K562 (cell line): ENCODE results near the gene MTOR. TPM values are rescaled to one million over a fixed set of nuclear protein-coding genes. Genes with fewer than 3 reads are reported as not detected.

ENCODE experiments used
- ARID2 ChIP-seq: fragments of 450-650 bp; IDR thresholded peaks from 2 replicates; pipeline ENCODE4 v1.6.1; 2017; ENCODE audit warnings: antibody characterized with exemption, mild to moderate bottlenecking
- ARID4B ChIP-seq: sonication (generic); formaldehyde crosslinking; IDR thresholded peaks from 2 replicates; pipeline ENCODE4 v1.8.0; 2022; ENCODE audit warnings: mild to moderate bottlenecking, missing genetic modification reagents
- CEBPG ChIP-seq, 3 experiments: fragments of 200-800 bp in 1 of 3; sonication (Bioruptor generic) in 1 of 3; sonication (generic) in 1 of 3; formaldehyde crosslinking in 1 of 3; IDR thresholded peaks in 2 of 3; conservative IDR thresholded peaks in 1 of 3; 2 replicates each; pipeline versions ENCODE4 v1.6.1 to v1.8.0; 2016 to 2022; ENCODE audit warnings: missing compliant biosample characterization in 2 of 3, missing genetic modification characterization in 2 of 3, mild to moderate bottlenecking in 1 of 3, missing genetic modification reagents in 1 of 3
- EP400 ChIP-seq: fragments of 450-650 bp; IDR thresholded peaks from 2 replicates; pipeline ENCODE4 v1.6.1; 2017; ENCODE audit warnings: antibody characterized with exemption, mild to moderate bottlenecking, moderate library complexity
- GABPB1 ChIP-seq: sonication (generic); formaldehyde crosslinking; IDR thresholded peaks from 2 replicates; pipeline ENCODE4 v1.8.0; 2022; ENCODE audit warnings: mild to moderate bottlenecking, missing genetic modification reagents
- HMG20A ChIP-seq: fragments of 450-650 bp; formaldehyde crosslinking; conservative IDR thresholded peaks from 2 replicates; pipeline ENCODE4 v1.4.0; 2020; ENCODE audit warnings: mild to moderate bottlenecking, mixed read lengths
- JUND ChIP-seq, 2 experiments: IDR thresholded peaks; 2 replicates in 1 of 2; 3 replicates in 1 of 2; pipeline ENCODE4 v1.6.1; 2011; ENCODE audit warnings: borderline replicate concordance in 2 of 2, low read depth in 2 of 2, low read length in 2 of 2, improper control_type of control experiment in 1 of 2, missing biosample characterization in 1 of 2, missing genetic modification characterization in 1 of 2, missing genetic modification reagents in 1 of 2
- NBN ChIP-seq: fragments of 450-650 bp; IDR thresholded peaks from 2 replicates; pipeline ENCODE4 v1.6.1; 2016; ENCODE audit warnings: low read depth, mild to moderate bottlenecking
- NELFE ChIP-seq: IDR thresholded peaks from 2 replicates; pipeline ENCODE4 v1.6.1; 2011; ENCODE audit warnings: mild to moderate bottlenecking; ENCODE audit not compliant: insufficient read depth, insufficient read length
- NR1H2 ChIP-seq: sonication (generic); formaldehyde crosslinking; IDR thresholded peaks from 2 replicates; pipeline ENCODE4 v1.4.0; 2020; ENCODE audit warnings: mild to moderate bottlenecking, missing genetic modification reagents
- POLR2G ChIP-seq: fragments of 200-400 bp; formaldehyde crosslinking; IDR thresholded peaks from 2 replicates; pipeline ENCODE4 v1.6.1; 2017; ENCODE audit warnings: low read depth, mild to moderate bottlenecking, antibody characterized with exemption, low read length, moderate library complexity
- PRPF4 ChIP-seq: fragments of 200-400 bp; formaldehyde crosslinking; IDR thresholded peaks from one replicate; pipeline ENCODE4 v1.6.1; 2017; ENCODE audit warnings: low read length, low read depth, mild to moderate bottlenecking; ENCODE audit not compliant: insufficient read depth, poor library complexity, severe bottlenecking
- RBBP5 ChIP-seq: fragments of 200-600 bp; sonication (generic); IDR thresholded peaks from 2 replicates; pipeline ENCODE4 v1.6.1; 2012; ENCODE audit warnings: borderline replicate concordance, mild to moderate bottlenecking, low read length, control low read depth, inconsistent platforms; ENCODE audit not compliant: insufficient read depth, poor library complexity, severe bottlenecking
- SNIP1 ChIP-seq: fragments of 450-650 bp; IDR thresholded peaks from 2 replicates; pipeline ENCODE4 v1.7.1; 2017; ENCODE audit warnings: low read depth, mild to moderate bottlenecking
- TAF15 ChIP-seq: fragments of 200-400 bp; formaldehyde crosslinking; IDR thresholded peaks from 2 replicates; pipeline ENCODE4 v1.6.1; 2017; ENCODE audit warnings: mild to moderate bottlenecking, low read depth, low read length, moderate library complexity
- ZNF12 ChIP-seq: sonication (generic); formaldehyde crosslinking; IDR thresholded peaks from 2 replicates; pipeline ENCODE4 v1.4.0; 2020; ENCODE audit warnings: mild to moderate bottlenecking, missing genetic modification reagents
- ZNF24 ChIP-seq: fragments of 450-650 bp; IDR thresholded peaks from 2 replicates; pipeline ENCODE4 v1.6.1; 2016
- ZNF408 ChIP-seq: fragments of 250-450 bp; sonication (Bioruptor Pico); IDR thresholded peaks from 2 replicates; pipeline ENCODE4 v1.4.0; 2020; ENCODE audit warnings: low read depth, mild to moderate bottlenecking, moderate library complexity
- ZNF511 ChIP-seq: sonication (generic); formaldehyde crosslinking; IDR thresholded peaks from 2 replicates; pipeline ENCODE4 v1.8.0; 2022; ENCODE audit warnings: mild to moderate bottlenecking, missing genetic modification reagents
- ZNF583 ChIP-seq: fragments of 250-450 bp; sonication (Bioruptor Pico); IDR thresholded peaks from 2 replicates; pipeline ENCODE4 v1.4.0; 2020
- ZNF644 ChIP-seq: fragments of 200-800 bp; sonication (Bioruptor generic); IDR thresholded peaks from 2 replicates; pipeline ENCODE4 v1.6.1; 2016; ENCODE audit warnings: low read depth, missing genetic modification characterization, missing compliant biosample characterization
- polyA plus RNA-seq, 8 experiments: library from polyadenylated mRNA; depleted of rRNA in 4 of 8; stranded (reverse) in 5 of 8; unstranded in 3 of 8; fragments of >200 nt; fragmentation: Nextera tagmentation in 2 of 8; fragmentation: Illumina TruSeq in 1 of 8; extraction: Ambion mirVana in 2 of 8; extraction: Trizol in 1 of 8; gene quantifications; 2 replicates each; pipeline versions ENCODE4 v1.2.1 to v1.2.3, GENCODE V29; 2011 to 2014; ENCODE audit warnings: inconsistent platforms in 1 of 8, missing spikeins in 1 of 8
- total RNA-seq, 7 experiments: library from RNA; depleted of rRNA in 6 of 7; stranded (reverse); fragments of >200 nt in 6 of 7; fragmentation: Illumina TruSeq in 2 of 7; extraction: Trizol in 2 of 7; gene quantifications; 2 replicates each; pipeline versions ENCODE4 v1.2.1 to v1.2.3, GENCODE V29; 2011 to 2021; ENCODE audit warnings: low replicate concordance in 1 of 7

Gene MTOR
- total and polyA plus RNA-seq, 9 of the 15 experiments (the other 6 are each of a cell fraction or from before 2014, with no cell fraction given): 11.4 to 71.4 (median 52.2) TPM

DNA sequence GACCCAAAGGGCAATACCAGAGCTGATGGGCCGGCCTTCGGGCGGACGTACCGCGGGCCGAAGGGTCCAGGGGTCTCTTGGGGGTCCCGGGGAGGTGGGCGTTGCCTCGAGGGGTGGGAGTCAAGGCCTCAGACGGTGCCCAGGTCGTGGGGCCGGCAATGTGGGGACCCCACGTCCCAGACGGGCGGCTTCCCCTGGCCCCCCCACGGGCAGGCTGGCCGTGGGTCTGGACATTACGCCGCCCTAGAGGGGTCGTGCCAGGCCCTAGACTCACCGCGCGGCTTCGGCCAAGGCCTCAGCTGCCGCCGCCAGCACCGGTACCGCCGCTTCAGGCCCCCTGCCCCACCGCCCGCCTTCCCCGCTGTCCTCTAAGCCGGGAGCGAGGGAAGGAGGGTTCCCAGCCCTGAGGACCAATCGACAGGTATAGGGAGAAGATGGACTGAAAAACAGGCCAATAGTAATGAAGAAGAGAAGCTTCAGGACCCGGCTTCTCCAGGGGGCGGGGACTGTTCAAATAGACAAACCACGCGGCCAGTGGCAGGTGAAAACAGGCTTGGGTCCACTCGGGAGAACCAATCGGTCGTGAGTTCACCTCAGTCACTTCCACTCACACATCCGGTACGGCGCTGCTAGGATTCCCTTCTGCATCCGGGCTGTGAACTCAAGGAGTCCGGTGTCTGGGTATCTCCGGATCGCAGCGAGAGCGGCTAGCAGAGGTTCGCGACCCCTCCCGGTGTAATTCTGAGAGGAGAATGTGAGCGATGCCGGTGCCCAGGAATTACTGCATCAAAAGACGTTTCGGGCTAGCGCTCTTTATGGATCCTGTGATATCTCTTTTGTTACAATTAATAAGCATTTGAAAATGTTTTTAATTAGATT is at the start of gene MTOR (continued):
- TF ChIP-seq ARID4B (CRISPR knock-in tag) (peak; percentile 85), NBN (no peak), JUND (IDR thresholded peaks at IDR 0.05; ENCODE audit: borderline replicate concordance, low read depth, low read length) (peak; percentile 77), JUND (tag; IDR thresholded peaks at IDR 0.05; ENCODE audit: borderline replicate concordance, low read depth, low read length) (no peak; the same call in 2 of the 3 replicates), EP400 (peak; percentile 81), SNIP1 (no peak), NR1H2 (CRISPR knock-in tag) (no peak), GABPB1 (CRISPR knock-in tag) (peak; percentile 98), POLR2G (peak; percentile 93), TAF15 (no peak), ZNF12 (no peak), HMG20A (CRISPR knock-in tag) (no peak), ZNF583 (CRISPR knock-in tag) (0 out of 2 replicates have a peak, but pooled peaks have one; percentile 29), PRPF4 (no peak), ZNF644 (tag) (no peak), RBBP5 (peak; percentile 92), ARID2 (no peak), ZNF511 (CRISPR knock-in tag) (peak; percentile 77; the same call in 1 of the 2 replicates), CEBPG (CRISPR knock-in tag; IDR thresholded peaks at IDR 0.05) (peak; percentile 46; the same call in 1 of the 2 replicates), CEBPG (tag; conservative IDR thresholded peaks at IDR 0.05 in 1 of 2, IDR thresholded peaks at IDR 0.05 in 1 of 2) (no peak), ZNF24 (no peak), NELFE (no peak), ZNF408 (CRISPR knock-in tag) (no peak)
